Neutrophil (primary cell): ENCODE results near the gene MROH7.

Experiments
- H3K27ac ChIP-seq: fragments of 200-600 bp; sonication (generic); 2 replicates; pipeline ENCODE4 v1.5.1; 2016; ENCODE audit warnings: mild to moderate bottlenecking, moderate library complexity
- H3K27me3 ChIP-seq: fragments of 200-600 bp; sonication (generic); 2 replicates; pipeline ENCODE4 v1.6.0; 2016; ENCODE audit warnings: mild to moderate bottlenecking
- H3K36me3 ChIP-seq: fragments of 200-600 bp; sonication (generic); 2 replicates; pipeline ENCODE4 v1.5.1; 2017
- H3K4me1 ChIP-seq, 2 experiments: fragments of 200-600 bp in 1 of 2; sonication (generic) in 1 of 2; 1 replicate in 1 of 2; 2 replicates in 1 of 2; pipeline versions ENCODE4 v1.5.1 to v1.6.1; 2013 to 2016; ENCODE audit warnings: low read depth in 1 of 2, low read length in 1 of 2, mild to moderate bottlenecking in 1 of 2, moderate library complexity in 1 of 2; ENCODE audit not compliant: control insufficient read depth in 1 of 2, insufficient read depth in 1 of 2
- H3K4me3 ChIP-seq, 2 experiments: fragments of 200-600 bp in 1 of 2; sonication (generic) in 1 of 2; 1 replicate in 1 of 2; 2 replicates in 1 of 2; pipeline ENCODE4 v1.5.1; 2013 to 2016; ENCODE audit warnings: low read depth in 1 of 2, low read length in 1 of 2, mild to moderate bottlenecking in 1 of 2, moderate library complexity in 1 of 2
- H3K9me3 ChIP-seq: fragments of 200-600 bp; sonication (generic); 2 replicates; pipeline ENCODE4 v1.5.1; 2016
- TF ChIP-seq, protein P1 (sequence below): fragments of 200-600 bp; sonication (generic); IDR thresholded peaks from 2 replicates; pipeline ENCODE4 v1.5.1; 2016; ENCODE audit warnings: antibody characterized with exemption

Gene MROH7

GRCh38 chr1:54664364-54664763 is 22.8 kb downstream of the MROH7 start:
- Histone ChIP-seq H3K36me3 (no peaks in the 10 kb centered on the region), H3K4me1 (no peaks in the 10 kb centered on the region)

GRCh38 chr1:54665852-54666251 is 24.3 kb downstream of the MROH7 start:
- Histone ChIP-seq H3K4me3 (no peak overlapping the region), H3K36me3 (no peaks in the 10 kb centered on the region), H3K4me1 (no peaks in the 10 kb centered on the region), H3K27ac (no peak overlapping the region), H3K27me3 (no peaks in the 10 kb centered on the region), H3K9me3 (no peaks in the 10 kb centered on the region)
- TF ChIP-seq, protein P1, sequence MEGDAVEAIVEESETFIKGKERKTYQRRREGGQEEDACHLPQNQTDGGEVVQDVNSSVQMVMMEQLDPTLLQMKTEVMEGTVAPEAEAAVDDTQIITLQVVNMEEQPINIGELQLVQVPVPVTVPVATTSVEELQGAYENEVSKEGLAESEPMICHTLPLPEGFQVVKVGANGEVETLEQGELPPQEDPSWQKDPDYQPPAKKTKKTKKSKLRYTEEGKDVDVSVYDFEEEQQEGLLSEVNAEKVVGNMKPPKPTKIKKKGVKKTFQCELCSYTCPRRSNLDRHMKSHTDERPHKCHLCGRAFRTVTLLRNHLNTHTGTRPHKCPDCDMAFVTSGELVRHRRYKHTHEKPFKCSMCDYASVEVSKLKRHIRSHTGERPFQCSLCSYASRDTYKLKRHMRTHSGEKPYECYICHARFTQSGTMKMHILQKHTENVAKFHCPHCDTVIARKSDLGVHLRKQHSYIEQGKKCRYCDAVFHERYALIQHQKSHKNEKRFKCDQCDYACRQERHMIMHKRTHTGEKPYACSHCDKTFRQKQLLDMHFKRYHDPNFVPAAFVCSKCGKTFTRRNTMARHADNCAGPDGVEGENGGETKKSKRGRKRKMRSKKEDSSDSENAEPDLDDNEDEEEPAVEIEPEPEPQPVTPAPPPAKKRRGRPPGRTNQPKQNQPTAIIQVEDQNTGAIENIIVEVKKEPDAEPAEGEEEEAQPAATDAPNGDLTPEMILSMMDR: no peak

More at GRCh38 chr1:54664364-54664763, 22.8 kb downstream of the MROH7 start:
- H3K27me3 ChIP-seq: no peaks in the 10 kb centered on the region
- H3K4me3 ChIP-seq: no peak overlapping the region
- TF ChIP-seq, protein P1: no peak
- H3K9me3 ChIP-seq: no peaks in the 10 kb centered on the region
- no peak overlapping the region for H3K27ac ChIP-seq

- Histone ChIP-seq H3K27me3 (no peaks in the 10 kb centered on the region), H3K27ac (no peak overlapping the region), H3K4me1 (no peaks in the 10 kb centered on the region), H3K36me3 (no peaks in the 10 kb centered on the region), H3K4me3 (no peak overlapping the region), H3K9me3 (no peaks in the 10 kb centered on the region)
- TF ChIP-seq, protein P1: no peak
These were observed 24.7 kb downstream of the MROH7 start for GRCh38 chr1:54666333-54666732.

DNA sequence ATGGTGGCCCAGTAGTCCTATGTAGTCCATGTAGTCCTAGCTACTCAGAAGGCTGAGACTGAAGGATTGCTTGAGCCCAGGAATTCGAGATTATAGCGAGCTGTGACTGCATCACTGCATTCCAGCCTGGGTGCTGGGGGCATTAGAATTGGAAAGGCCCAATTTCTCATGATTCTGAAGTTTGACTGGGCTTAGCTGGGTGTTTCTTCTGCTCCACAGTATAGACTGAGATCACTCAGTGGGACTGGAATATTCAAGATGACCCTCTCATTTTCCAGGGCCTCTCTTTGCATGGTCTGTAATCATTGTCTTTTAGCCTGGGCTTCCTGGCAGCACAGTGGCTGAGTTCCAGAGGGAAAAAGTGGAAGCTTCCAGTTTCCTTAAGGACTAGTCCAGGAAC is 26.2 kb downstream of the MROH7 start:
- H3K27ac ChIP-seq: no peak overlapping the region
- no peak overlapping the region for H3K4me3 ChIP-seq
- H3K4me1 ChIP-seq: no peaks in the 10 kb centered on the region
- no peaks in the 10 kb centered on the region for H3K36me3 ChIP-seq
- no peaks in the 10 kb centered on the region for H3K27me3 ChIP-seq
- TF ChIP-seq, protein P1: no peak
- H3K9me3 ChIP-seq: no peaks in the 10 kb centered on the region

DNA sequence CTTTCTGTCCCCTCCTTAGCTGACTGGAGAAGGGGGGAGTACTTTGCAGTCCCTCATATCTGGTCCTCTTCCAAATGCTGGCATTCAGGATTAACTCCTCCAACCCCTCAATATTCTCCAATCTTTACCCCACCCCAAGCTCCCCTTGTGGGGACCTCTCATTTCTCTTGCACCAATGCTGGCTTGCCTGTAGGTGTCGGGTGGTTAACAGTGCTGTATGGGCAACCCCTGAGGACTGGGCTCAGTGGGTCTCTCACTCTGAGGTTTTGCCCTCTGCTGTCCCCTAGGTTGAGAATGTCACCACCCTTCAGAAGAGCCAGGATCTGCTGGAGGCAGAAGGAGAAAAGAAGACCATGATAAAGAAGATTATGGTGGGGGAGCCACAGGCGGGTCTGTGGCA is 27.0 kb downstream of the MROH7 start:
- H3K4me3 ChIP-seq: no peak overlapping the region
- H3K9me3 ChIP-seq: no peaks in the 10 kb centered on the region
- TF ChIP-seq, protein P1: no peak
- H3K27me3 ChIP-seq: no peaks in the 10 kb centered on the region
- no peaks in the 10 kb centered on the region for H3K36me3 ChIP-seq
- no peak overlapping the region for H3K27ac ChIP-seq
- no peaks in the 10 kb centered on the region for H3K4me1 ChIP-seq
